Measurements from ENCODE around the gene LIG4. TPM values are rescaled to one million over a fixed set of nuclear protein-coding genes. Genes with fewer than 3 reads are reported as not detected.

The LIG4 gene
- polyA plus RNA-seq, 3 donors, result 2.2 to 5.2 (median 4.6) TPM

DNA sequence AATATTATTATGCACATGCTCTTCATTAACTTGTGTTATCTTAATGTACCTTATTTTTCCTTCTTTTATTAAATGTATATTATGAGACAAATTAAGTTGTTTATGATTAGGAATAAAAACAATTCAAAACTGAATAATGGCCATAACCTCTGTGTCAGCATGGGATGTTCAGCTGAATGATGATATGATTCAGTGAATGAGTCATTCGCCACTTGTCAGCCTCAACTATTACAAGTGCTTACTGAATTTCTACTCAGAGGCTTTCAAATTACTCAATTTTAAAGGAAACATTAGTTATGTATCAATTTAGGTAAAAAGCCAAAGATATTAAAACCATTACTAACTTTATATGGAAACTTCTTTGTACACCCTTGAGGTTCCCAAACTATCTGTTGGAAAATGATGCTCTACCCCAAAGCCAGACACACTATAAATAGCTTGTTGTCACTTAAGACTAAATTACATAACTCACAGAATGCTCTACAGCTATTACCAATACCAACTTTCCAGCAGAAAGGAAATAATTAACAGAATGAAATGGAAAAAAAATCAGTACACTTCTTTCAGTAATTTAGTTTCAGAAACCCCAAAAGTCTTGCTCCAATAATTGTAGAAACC, 14.4 kb downstream of the LIG4 start:
- no peak overlapping the region for H3K27ac ChIP-seq (ENCODE audit: low read depth, low read length)
- 72 to 85% (median 81%) methylated on average over 1 of the region's 1 CpG for WGBS, 3 donors

DNA sequence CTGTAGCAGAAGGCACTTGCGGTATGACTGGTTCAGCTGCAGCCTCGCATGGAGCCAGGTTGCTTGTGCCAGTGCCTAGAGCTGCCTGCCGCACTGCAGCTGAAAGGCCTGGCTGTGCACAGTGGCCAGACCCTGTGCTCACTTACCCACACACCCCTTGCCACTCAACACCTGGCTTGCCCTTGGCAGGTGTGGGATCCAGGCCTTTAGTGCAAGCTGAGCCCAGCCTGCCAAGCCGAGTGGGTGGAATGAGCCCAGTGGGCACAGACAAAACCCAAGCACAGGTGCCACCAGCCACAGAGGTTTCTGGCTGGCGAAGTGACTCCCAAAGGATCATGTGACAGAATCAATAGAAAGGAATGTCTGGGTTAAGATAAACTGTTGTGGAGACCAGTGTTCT, 19.5 kb downstream of the LIG4 start:
- 86 to 94% (median 92%) methylated on average over 5 of the region's 5 CpGs for WGBS, 3 donors

DNA sequence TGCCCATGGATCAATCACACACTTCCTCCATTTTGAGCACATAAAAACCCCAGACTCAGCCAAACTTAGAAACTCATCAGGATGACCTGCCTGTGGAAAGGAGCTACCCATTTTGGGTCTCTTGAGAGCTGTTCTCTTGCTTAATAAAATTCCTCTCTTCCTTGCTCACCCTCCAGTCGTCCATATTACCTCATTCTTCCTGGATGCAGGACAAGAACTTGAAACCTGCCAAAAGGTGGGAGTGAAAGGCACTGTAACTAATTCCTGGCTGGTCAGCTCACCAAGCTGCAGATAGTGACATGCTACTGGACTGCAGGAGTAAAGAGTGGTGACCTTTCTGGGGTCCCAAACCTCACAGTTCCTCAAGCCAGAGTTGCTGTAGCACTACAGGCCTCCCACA, 20.2 kb downstream of the LIG4 start:
- 26 to 39% (median 35%) methylated on average over 1 of the region's 1 CpG for WGBS, 3 donors
- H3K27ac ChIP-seq (ENCODE audit: low read depth, low read length), result no peak overlapping the region

More for the DNA sequence above, 19.5 kb downstream of the LIG4 start:
- H3K27ac ChIP-seq (ENCODE audit: low read depth, low read length), result no peak overlapping the region

DNA sequence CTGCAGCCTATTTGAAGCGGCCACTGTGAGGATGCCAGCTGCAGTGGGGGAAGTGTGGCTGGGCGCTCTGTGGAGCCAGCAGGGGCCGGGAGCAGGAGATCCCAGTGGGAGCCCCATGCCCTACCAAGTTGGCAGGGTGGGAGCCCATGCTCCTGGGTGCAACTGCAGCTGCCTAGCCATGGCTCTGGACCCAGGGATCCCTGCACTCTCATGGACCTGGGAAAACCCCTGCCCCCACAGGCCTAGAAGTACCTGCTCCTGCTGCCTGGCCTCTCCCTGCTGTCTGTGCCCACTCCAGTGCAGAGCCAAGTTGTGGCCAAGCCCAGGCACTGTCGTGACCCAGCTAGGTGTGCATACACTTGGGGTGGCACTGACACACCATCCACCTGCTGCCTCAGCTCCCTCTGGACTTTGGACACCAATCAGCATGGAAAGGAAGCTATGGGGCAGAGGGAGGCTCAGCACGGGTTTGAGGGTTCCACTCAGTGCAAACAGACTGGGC, 20.9 kb downstream of the LIG4 start:
- 81 to 88% (median 85%) methylated on average over 5 of the region's 5 CpGs for WGBS, 3 donors
- no peak overlapping the region for H3K27ac ChIP-seq (ENCODE audit: low read depth, low read length)

DNA sequence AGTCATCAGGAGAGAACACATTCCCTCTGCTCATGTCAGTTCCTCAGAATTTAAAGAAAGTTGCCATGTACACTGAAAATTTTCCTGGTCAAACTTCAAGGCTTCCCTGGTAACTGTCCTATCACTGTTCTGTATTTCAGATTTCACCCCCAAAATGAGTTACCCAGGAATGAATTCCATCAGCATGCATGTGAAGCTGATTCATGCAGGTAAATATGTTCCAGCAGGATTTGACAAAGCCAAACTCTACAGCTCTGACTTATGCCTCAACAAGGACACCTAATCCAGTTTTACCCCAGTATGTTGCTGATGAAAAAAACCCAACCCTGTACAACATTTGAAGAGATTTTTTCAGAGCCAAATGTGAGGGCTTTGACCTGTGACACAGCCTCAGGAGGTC, 21.5 kb downstream of the LIG4 start:
- H3K27ac ChIP-seq (ENCODE audit: low read depth, low read length), result no peak overlapping the region

DNA sequence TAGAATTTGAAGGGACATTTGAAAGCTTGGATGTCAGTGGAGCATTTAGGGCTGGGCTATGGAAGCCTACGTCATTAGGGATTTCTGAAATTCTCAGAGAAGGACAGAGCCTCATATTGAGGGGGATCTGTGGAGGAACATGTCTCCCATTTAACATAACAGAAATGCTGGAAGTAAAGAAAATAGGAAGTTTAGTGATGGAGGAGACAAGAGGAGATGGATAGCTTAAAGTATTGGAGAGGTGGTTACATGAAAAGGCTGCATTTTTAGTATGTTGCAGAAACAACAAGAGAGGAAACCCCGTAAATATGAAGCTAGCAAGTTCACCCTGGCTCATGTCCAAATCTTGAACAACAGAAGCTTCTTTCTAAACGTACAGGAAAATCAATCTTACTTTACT, 24.4 kb downstream of the LIG4 start:
- no peak overlapping the region for H3K27ac ChIP-seq (ENCODE audit: low read depth, low read length)
- WGBS, 3 donors, result 31 to 55% (median 49%) methylated on average over 3 of the region's 3 CpGs

DNA sequence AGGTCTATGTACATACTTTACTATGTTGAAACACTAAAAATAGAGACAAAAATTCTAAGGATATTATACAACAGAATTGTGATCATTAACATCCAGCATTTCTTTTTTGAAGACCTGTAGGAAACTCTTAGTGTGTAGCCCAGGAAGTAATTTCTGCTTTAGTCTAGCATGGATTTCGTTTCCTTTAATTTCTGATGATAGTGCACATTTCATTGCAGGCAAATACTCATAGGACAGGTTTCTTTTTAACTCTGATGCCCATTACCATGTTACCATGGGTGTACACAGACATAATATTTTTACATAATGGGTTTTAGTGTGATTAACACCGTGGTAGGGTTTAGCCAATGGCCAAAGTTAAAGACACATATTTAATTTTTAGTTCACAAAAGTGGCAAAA, 27.1 kb downstream of the LIG4 start:
- 60 to 70% (median 65%) methylated on average over 2 of the region's 2 CpGs for whole genome bisulfite sequencing, 3 donors
- no peak overlapping the region for H3K27ac ChIP-seq (ENCODE audit: low read depth, low read length)

DNA sequence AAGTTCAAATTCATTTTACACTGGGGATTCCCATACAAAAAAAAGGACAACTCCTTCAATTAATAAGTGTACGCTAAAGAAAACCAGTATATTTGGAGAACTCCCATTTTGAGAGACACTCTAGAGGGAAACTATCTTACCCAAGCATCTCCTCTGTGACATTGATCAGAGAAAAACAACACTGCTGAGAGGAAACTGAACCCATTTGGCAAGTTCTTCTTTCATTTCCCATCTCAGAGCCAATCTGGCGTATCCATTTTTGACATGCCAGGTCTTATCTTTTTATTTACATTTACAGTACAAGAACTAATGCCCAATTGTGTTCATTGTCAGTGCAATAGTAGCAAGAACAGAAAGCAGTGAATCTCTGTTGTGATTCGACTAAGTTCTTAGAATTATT, 30.1 kb downstream of the LIG4 start:
- 77 to 81% (median 79%) methylated on average over 3 of the region's 3 CpGs for WGBS, 3 donors
- no peak overlapping the region for H3K27ac ChIP-seq (ENCODE audit: low read depth, low read length)

DNA sequence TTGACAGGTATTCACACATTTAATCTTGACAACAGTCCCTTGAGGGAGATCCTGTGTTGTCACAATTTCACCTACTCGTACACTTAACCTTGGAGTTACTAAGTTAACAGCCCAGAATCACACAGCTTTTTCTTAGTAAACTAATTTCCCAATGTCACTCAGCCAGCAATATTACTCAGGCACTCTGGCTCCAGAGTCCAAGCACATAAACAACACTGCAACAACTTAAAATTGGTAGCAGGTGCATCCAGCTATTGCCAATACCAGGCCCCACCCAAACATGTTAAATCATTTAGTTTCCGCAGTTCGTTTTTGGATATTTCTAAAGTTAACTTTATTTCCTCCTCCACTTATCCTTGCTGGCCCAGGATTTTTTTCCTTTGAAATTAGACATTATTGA, 32.7 kb downstream of the LIG4 start:
- no peak overlapping the region for H3K27ac ChIP-seq (ENCODE audit: low read depth, low read length)
- 64 to 75% (median 72%) methylated on average over 3 of the region's 3 CpGs for WGBS, 3 donors

DNA sequence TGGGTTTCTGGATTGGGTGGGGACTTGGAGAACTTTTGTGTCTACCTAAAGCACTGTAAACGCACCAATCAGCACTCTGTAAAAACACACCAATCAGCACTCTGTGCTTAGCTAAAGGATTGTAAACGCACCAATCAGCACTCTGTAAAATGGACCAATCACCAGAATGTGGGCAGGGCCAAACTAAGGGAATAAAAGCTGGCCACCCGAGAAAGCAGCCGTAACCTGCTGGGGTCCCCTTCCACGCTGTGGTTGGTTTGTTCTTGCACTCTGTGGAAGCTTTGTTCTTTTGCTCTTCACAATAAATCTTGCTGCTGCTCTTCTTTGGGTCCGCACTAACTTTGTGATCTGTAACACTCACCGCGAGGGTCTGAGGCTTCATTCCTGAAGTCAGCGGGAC, 37.3 kb downstream of the LIG4 start:
- no peak overlapping the region for H3K27ac ChIP-seq (ENCODE audit: low read depth, low read length)
- 84 to 87% (median 85%) methylated on average over 9 of the region's 9 CpGs for WGBS, 3 donors

DNA sequence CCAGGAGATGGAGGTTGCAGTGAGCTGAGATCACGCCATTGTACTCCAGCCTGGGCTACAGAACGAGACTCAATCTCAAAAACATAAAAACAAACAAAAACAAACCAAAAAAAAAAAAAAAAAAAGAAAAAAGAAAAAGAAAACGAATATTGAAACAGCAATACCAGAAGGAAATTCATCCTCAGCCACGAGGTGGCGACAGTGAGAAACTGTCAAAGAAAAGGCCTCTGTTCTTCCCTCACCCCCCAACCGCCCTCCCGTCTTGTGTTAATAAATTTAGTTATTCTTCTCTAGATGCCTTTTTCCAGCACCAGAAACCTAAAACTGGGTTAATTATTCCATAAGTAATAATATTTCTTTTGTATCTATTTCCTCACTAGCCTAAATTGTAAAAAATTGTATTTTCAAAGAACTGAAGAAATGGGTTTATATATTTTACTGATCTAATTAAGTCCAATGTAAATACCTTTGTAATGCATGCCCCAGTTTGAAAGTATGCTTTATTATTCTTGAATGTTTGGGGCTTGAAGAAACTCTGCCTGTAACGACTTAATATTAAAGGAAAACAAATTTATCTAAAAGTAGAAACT, 38.6 kb downstream of the LIG4 start:
- 41 to 59% (median 54%) methylated on average over 8 of the region's 8 CpGs for WGBS, 3 donors
- no peak overlapping the region for H3K27ac ChIP-seq (ENCODE audit: low read depth, low read length)

DNA sequence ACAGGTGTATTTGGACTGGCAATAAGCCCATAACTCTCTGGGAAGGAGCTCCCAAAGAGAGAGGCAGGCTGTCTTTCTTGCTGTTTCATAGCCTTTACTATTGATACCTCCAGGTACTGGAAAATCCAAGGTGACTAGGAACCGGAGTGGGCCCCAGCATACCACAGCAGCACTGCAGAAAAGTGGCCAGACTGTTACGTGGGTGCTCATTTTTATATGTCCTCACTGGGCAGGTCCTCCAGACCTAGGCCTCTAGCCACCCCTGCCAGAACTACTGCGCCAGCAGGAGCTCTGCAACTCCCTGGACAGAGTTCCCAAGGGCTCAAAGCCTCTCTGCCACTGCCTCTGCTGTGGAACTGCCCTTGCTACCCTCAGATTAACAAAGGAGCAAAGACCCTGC, 46.4 kb downstream of the LIG4 start:
- WGBS, 3 donors, result 89 to 91% (median 90%) methylated on average over 3 of the region's 3 CpGs

DNA sequence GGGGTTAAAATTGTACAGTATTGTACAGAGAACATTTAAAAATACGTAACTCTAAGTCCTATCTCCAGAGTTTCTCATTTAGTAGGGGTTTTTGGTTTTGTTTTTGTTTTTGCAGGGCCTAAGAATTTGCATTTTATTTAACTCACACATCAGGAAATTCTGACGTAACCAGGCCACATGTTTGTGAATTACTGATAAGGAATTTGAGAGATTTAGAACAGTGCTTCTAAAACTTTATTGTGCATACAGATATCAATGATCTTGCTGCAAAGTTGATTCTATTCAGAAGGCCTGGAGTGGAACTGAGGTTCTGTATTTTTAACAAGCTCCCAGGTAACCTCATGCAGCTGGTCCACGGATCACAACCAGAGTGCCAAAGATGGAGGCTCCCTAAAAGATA, 49.3 kb downstream of the LIG4 start:
- 43 to 57% (median 56%) methylated on average over 3 of the region's 3 CpGs for WGBS, 3 donors
- H3K27ac ChIP-seq (ENCODE audit: low read depth, low read length), result no peak overlapping the region

More for the DNA sequence above, 46.4 kb downstream of the LIG4 start:
- no peak overlapping the region for H3K27ac ChIP-seq (ENCODE audit: low read depth, low read length)

DNA sequence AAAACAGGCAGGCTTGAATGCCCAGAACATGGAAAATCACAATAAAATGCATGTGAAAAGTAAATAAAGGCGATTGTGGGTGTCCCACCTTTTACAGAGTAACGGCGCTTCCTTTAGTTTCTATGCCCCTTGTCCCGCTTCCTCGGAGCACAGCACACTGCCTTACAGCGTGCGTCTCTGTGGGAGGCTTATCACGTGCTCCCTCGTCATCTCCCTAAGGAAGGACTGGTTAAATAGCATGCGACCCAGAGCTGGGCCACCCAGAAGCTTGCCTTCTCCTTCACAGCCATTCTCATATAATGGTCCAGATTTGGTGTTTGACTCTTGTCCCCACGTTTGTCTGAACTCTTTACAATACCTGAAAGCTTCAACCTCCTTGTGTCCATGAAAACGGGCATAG, 56.6 kb downstream of the LIG4 start:
- no peak overlapping the region for H3K27ac ChIP-seq (ENCODE audit: low read depth, low read length)
- 76 to 85% (median 82%) methylated on average over 12 of the region's 12 CpGs for WGBS, 3 donors

Other genes starting within 250 kb of the LIG4 start
- 1 to 10 TPM; 2.4 to 5.0 (median 4.2) TPM for gene ABHD13, start 2.9 kb upstream of the LIG4 start, polyA plus RNA-seq
- 10 to 100 TPM in 1 of 3 donors, 1 to 10 TPM in 1, under 1 TPM in 1; 0.62 to 17.1 (median 6.2) TPM for gene TNFSF13B, start 54.2 kb upstream of the LIG4 start, polyA plus RNA-seq

Data from adipose tissue (tissue), 3 donors.